D721Med (cell line): Measurements from ENCODE around the gene CDKN1C.

Source experiments
- DNase-seq: peaks from one replicate; pipeline ENCODE4 v3.0.0; 2011; ENCODE audit warnings: low spot score; ENCODE audit not compliant: insufficient read length
- FAIRE-seq: peaks from 2 replicates; lab custom pipeline; 2011; peaks lifted over from hg19 to GRCh38; lab: Jason Lieb, UNC
- TF ChIP-seq, protein P1 (sequence below): IDR thresholded peaks from 2 replicates; pipeline ENCODE4 v1.5.1; 2012; ENCODE audit warnings: mild to moderate bottlenecking, control low read depth; ENCODE audit not compliant: insufficient read depth; ENCODE audit errors: missing control alignments

CDKN1C gene

DNA sequence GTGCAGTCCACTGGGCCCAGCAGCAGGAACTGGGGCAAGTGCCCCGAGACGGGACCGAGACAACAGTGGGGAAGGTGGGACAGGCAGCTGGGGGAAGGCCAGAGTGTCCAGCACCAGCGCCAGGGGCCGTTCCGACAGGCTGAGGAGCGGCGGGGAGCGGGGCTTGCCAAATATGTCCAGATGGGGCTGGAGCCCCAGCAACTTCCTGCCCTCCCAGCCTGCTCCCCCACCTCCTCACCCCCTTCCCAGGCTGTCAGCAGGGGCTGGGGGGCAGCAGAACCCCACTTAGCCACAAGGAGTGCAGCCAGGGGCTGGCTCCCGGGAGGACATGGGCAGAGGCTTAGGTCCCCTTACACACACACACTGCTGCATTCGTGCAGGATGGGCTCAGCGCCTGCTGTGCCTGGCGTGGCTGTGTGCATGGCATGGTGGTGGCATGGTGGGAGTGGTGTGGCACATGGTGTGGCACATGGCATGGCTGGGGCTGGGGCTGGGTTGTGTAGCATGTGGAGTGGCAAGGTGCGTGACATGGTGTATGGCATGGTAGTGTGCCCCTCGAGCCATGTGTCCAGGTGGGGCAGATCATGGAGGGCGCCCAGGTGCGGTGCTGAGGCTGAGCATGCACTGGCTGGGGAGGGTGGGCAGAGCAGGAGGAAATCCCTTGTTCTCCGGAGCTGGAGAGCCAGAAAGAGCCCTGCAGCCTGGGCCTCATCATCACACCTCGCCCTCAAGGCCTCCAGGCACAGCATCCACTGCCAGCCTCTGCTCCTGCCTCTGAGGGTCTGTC, 51.7 kb downstream of the CDKN1C start:
- TF ChIP-seq, protein P1, sequence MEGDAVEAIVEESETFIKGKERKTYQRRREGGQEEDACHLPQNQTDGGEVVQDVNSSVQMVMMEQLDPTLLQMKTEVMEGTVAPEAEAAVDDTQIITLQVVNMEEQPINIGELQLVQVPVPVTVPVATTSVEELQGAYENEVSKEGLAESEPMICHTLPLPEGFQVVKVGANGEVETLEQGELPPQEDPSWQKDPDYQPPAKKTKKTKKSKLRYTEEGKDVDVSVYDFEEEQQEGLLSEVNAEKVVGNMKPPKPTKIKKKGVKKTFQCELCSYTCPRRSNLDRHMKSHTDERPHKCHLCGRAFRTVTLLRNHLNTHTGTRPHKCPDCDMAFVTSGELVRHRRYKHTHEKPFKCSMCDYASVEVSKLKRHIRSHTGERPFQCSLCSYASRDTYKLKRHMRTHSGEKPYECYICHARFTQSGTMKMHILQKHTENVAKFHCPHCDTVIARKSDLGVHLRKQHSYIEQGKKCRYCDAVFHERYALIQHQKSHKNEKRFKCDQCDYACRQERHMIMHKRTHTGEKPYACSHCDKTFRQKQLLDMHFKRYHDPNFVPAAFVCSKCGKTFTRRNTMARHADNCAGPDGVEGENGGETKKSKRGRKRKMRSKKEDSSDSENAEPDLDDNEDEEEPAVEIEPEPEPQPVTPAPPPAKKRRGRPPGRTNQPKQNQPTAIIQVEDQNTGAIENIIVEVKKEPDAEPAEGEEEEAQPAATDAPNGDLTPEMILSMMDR, result no peak
- no peak for FAIRE-seq
- no peak for DNase-seq
